CD4-positive, alpha-beta T cell treated with Interleukin-6 for 4 hours (primary cell): ENCODE results near the gene ZBTB38.

ENCODE experiments used
- DNase-seq: peaks from one replicate; pipeline ENCODE4 v3.0.0-alpha.2; 2020; ENCODE audit warnings: mixed read lengths

Gene ZBTB38

GRCh38 chr3:141407825-141408224 lies 39.5 kb downstream of the ZBTB38 start:
- no peak for DNase-seq

- no peak for DNase-seq
These were observed 40.3 kb downstream of the ZBTB38 start for GRCh38 chr3:141408596-141408995.

GRCh38 chr3:141409940-141410241 lies 41.6 kb downstream of the ZBTB38 start:
- no peak for DNase-seq

GRCh38 chr3:141410408-141410807 lies 42.1 kb downstream of the ZBTB38 start:
- DNase-seq = no peak

- DNase-seq = peak; percentile 34
These were observed 42.5 kb downstream of the ZBTB38 start for GRCh38 chr3:141410846-141411245.

- DNase-seq = peak; percentile 62
These were observed 43.0 kb downstream of the ZBTB38 start for GRCh38 chr3:141411251-141411771.

- peak; percentile 68 for DNase-seq
These were observed 44.0 kb downstream of the ZBTB38 start for GRCh38 chr3:141412087-141412935.

- DNase-seq = peak; percentile 19
These were observed 44.6 kb downstream of the ZBTB38 start for GRCh38 chr3:141412936-141413354.

GRCh38 chr3:141413391-141413790 lies 45.1 kb downstream of the ZBTB38 start:
- DNase-seq = peak; percentile 46

GRCh38 chr3:141413801-141414689 lies 45.7 kb downstream of the ZBTB38 start:
- peak; percentile 45 for DNase-seq

GRCh38 chr3:141414800-141415462 lies 46.6 kb downstream of the ZBTB38 start:
- no peak for DNase-seq

GRCh38 chr3:141415953-141416352 lies 47.6 kb downstream of the ZBTB38 start:
- no peak for DNase-seq
